CD4-positive, alpha-beta T cell treated with Interferon gamma for 1 hour (primary cell): Measurements from ENCODE around the gene EPHB6.

Experiments used
- DNase-seq: peaks from one replicate; pipeline ENCODE4 v3.0.0-alpha.2; 2020

Gene EPHB6, protein sequence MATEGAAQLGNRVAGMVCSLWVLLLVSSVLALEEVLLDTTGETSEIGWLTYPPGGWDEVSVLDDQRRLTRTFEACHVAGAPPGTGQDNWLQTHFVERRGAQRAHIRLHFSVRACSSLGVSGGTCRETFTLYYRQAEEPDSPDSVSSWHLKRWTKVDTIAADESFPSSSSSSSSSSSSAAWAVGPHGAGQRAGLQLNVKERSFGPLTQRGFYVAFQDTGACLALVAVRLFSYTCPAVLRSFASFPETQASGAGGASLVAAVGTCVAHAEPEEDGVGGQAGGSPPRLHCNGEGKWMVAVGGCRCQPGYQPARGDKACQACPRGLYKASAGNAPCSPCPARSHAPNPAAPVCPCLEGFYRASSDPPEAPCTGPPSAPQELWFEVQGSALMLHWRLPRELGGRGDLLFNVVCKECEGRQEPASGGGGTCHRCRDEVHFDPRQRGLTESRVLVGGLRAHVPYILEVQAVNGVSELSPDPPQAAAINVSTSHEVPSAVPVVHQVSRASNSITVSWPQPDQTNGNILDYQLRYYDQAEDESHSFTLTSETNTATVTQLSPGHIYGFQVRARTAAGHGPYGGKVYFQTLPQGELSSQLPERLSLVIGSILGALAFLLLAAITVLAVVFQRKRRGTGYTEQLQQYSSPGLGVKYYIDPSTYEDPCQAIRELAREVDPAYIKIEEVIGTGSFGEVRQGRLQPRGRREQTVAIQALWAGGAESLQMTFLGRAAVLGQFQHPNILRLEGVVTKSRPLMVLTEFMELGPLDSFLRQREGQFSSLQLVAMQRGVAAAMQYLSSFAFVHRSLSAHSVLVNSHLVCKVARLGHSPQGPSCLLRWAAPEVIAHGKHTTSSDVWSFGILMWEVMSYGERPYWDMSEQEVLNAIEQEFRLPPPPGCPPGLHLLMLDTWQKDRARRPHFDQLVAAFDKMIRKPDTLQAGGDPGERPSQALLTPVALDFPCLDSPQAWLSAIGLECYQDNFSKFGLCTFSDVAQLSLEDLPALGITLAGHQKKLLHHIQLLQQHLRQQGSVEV

DNA sequence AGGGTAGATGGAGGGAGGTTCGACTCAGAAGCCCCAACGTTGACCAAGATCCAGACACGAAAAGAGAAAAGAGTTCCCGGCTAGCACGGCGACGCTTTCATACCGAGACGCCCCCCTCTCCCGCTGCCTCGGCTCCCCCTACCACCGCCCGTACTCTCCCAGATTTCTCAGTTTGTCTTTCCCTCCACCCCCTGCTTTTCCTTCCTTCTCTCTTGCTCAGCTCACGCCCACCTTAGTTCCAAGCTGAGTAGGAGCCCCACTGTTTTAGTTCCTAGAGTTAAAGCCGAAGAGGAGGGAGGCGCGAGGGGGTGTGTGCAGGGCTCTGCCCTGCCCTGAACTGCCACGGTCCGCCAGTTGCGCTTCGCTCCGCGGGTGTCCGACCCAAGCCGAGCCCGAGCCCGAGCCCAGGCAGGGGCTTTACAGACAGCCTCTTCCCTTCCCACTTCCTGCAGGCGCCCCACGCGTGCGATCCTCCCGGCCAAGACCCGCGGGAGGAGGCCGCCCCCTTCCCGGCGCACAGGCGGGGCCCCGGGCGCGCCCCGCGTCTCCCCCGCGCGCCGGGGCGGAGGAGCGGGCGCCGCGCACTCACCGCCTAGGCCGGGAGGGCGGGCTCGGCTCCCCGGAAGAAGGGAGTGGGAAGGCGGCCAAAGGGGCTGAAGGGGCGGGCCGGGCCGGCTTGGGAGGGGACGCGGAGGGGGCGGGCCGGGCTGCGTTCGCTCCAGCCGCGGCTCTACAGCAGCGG, at the start of gene EPHB6:
Gene EPHB6 (plus strand): TSS at position 705 of the 742 bp plus-strand sequence. CDS start 8,152 bp downstream, outside the sequence.
- DNase-seq = peak; percentile 48

DNA sequence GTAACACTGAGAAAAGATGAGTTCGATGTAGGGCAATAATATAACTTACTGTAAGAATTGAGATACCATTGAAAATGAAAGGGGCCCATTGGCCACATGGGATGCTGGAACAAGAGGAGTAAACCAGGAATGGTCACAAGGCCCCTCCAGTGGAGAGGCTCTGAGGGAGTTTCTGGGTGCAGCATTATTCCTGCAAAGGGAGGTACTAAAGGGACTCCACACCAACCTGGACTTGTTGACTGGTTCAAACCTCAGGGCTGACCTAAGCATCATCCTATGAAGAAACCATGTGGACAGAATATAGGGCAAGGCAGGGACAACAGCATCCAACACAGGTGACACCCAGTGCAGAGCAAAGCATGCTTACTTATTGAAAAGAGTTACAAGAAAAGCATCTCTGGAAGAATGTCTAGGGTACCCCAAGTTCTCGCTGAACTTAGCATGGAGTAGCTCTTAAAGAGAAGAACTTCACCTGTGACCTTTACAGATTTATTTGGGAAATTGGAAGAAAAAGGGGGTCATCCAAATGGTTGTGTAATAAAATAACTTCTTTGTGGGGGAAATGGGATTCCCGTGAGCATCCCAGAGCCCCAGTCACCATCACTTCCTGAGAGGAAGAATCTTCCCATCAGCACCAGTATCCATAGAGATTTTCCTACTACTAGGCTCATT, 49.4 kb upstream of the EPHB6 start:
- DNase-seq = no peak

DNA sequence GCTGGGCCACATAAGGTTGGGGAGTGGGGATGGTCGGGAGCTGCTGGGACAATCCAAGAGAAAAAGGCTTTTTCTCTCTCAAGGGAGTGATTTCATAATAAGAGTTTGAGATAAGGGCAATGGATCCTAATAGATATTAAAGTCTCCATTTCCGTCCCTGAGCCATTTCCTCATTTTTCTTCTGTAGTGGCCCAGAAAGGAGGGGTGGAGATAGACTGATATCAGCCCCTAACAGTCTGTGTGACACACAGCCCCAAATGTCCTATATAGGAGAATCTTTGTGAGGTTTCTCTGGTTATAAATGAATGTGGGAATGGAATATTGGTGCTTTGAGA, 48.9 kb upstream of the EPHB6 start:
- no peak for DNase-seq

DNA sequence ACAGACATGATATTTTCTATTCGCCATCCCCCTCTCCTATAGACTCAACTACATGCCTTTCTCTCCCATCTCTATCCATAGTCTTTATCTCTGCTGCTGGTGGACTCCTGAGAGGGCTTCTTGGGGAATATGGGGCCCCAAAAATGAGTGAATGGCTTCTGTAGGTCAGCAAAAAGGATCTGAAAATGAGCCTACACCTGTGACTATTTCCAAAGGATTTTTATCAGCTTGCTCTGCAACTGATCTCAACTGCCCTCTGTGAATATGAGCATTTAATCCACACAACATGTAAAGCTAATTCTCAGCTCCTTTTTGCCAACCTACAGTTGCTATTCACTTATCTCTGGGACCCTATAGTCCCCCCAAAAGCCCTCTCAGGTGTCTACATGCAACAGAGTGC, 47.9 kb upstream of the EPHB6 start:
- no peak for DNase-seq

DNA sequence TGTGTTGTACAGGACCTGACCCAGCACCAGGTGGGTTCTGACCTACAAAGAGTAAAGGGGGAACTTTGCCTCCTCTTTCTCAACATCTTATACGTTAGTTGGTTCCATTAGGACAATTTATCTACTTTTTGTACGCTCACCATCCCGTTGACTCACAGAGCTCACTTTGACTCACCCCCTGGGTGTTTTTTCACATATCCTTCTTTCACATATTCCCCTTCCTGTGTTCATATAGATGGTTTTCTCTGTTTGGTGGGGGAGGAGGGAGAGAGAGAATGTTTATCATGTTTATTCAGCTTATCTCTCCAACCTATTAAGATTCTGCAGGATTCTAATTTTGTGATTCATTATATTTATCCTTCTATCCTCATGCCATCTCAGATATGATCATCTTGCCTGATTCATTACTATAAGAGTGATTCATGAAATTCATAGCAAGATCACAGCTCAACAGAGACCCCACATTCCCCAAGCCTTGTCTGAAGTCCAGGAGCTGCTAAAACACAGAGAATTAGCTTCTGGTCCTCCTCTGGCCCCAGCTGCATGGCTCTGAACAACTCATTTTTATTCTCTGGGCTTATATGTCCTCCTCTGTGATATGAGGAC, 46.9 kb upstream of the EPHB6 start:
- DNase-seq = peak; percentile 31

DNA sequence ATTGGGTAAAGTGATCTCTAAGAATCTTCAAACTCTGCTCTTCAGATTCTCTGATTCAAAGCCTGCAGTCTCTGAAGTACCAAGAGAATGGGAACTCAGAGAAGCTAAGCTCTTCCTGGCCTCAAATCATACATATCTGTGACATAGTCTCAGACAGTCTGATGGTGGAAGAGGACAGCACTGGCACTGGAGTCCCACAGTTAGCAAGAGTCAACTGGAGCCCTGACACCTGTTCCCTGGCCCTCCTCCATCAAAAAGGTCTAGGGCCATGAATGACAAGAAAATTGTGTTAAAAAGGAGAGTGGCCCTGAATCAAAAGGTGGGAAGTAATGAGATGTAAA, 46.4 kb upstream of the EPHB6 start:
- no peak for DNase-seq

DNA sequence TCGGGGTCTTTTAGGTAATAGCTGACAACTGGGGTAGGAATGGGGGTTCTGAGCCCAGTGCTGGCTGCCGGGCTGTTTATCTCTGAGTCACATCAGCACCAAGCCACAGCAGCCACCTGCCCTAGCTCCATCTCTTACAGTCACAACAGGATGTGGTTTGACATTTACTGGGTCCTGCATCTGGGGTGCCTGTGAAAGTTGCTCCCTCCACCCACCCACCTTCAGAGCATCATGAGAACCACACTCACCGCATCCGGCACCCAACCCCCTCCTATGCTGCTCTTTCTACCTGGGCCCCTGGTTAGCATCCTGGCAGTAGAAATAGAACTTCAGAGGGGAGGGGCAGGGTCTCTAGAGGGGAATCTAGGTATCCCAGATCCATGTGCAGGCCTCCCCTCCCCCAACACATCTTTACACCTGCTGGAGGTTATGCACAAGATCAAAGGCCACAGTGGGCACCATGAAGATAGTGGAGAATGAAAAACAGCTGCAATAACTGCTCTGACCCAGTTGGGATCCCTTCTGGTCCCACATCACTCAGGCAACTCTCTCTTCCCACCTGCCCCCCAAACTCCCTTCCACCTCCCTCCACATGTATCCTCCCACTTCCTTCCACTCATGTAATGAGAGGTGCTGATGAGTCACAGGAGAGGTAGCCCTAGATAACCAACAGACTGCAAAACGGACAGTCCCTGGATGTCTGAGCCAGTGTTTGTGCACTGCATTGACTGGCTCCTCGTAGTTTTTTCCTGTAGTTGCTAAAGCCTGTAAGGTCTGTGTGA, 45.9 kb upstream of the EPHB6 start:
- DNase-seq = peak; percentile 97

DNA sequence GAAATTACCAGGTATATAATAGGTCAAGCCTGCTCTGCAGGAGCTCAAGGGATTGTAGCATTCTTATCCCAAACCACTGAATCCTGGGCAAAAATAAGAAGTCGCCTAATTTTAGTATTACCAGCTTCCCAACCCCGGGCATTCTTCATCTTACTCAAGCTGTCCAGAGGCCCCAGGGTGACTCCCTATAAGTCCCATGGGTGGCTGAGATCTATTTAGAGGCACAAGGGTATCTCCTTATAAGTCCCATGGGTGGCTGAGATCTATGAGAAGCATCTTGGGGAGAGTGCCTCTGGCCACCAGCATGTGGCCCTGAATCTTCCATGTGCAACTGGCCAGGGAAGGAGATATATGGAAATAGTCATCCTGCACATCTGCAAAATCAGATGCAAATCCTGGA, 45.2 kb upstream of the EPHB6 start:
- DNase-seq = no peak

DNA sequence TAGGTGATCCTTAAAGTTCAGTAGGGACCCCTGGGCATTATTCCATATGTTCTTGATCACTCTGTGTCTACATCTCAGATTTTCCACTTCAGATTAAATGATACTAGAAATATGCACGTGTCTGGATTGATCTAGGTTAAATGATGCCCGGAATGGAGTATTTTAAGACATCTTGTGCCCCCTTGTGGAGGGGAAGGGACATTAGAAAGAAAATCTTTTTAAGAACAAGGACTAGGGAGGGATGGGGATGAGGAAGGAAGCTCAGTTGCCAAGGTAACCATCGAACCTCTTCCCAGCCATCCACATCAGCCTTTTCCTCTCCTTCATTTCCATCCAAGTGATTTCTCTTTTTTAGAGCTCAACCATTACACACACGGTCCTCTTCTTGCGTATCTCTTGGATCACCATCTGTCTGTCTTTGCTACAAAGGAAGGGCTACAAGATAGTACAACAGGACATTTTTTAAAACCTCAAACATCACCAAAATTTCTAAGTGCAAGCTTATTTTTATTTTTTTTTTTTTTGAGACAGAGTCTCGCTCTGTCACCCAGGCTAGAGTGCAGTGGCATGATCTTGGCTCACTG, 43.6 kb upstream of the EPHB6 start:
- DNase-seq = peak; percentile 31

DNA sequence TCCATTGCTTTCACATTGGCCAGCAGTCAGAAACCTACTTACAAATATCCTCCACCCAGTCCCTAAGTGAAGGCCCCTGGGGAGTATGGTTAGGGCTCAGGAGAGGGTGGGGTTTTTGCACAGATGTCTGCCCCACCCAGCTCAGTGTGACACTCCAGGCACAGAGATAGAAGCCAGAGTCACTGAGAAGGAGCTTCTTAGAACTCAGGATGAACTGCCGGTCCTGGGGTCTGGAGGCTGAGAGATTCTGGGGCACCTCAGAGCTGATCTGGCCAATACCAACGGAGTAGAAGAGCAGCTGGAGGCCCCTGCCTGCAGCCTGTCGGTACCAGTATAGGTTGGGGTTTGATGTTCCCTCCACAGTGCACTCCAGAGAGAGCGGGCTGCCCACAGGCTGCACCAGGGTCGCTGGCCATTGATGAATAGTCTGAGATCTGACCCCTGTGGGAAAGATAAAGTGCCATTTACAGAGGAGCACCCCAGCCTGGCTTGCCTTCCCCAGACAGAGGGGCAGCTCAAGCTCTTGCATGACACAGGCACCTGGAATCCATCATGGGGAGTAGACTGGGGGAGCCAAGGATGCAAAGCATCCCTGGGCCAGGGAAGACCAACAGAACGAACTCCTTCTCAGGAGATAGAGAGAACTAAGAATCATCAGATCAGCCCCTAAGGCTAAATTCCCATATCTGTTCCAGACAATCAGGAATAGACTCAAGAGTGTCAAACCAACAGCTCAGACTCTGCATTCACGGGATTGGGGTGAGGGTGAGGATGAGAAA, 42.2 kb upstream of the EPHB6 start:
- peak; percentile 28 for DNase-seq

DNA sequence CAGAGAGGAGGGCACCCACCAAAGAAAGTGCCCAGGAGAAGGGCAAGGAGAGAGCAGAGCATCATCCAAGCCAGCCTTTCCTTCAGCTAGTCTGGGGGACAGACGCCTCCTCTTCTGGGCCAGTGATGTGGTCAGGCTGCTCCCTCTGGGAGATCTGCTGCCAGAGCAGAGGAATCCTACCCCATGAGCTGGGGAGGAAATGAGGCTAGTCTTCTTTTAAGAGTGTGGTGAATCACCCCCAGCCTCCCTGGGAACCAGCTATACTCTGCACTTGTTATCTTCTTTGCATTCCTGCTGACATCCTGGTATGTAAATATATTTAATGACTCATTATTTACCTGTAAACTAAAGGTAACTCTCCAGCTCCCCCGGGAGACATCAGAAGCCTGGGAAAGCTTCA, 41.6 kb upstream of the EPHB6 start:
- no peak for DNase-seq

DNA sequence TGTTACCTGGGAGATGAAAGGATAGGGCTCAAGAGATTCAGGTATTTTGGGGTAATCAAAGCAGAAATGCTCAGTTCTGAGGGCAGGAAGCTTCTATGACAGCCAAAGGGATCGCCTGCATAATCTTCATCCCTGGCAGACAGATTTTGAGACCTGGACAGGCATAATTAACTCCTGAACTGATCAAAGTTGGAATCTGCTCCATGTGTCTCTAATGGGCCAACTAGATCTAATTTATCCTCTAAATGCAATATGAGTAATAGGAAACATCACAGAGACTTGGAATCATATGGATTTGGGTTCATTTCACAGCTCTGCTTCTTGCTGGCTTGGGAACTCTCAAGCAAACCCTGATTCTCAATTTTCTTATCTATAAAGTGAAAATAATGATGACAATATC, 41.2 kb upstream of the EPHB6 start:
- DNase-seq = no peak

DNA sequence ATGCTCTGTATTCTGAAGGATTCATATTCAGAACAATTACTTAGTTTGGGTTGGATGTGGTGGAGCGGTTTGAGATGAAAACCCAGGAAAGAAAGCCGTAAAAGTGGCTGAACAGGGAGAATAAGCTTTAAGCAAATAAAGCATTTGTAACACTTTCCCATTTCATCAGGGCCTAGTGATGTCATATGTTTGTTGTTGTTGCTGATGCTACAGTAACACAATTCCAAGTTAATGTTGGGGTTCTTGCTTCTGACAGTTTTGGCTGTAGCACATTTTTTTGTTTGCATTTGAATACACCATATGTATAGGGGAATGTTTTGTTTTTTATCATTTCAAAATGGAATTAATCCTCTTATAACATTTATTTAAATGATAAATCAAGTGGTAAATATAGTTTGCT, 40.4 kb upstream of the EPHB6 start:
- no peak for DNase-seq

DNA sequence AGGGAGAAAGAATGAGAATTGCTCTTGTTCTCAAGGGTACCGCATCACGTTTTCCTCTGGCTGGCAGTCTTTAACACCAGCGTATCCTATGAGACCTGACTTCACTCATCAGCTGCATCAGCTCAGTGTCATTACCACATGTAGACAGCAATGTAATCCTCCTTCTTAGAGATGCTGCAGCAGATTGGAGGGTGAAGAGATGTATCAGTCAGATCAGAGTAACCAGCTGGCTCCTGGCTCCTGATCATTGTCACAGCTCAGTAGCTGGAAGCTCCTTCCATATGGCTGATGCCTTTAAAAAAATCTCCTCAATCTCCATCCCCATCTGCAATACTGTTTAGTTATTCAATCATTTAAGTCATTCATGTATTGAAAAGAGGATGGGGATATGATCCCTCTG, 39.7 kb upstream of the EPHB6 start:
- DNase-seq = no peak

DNA sequence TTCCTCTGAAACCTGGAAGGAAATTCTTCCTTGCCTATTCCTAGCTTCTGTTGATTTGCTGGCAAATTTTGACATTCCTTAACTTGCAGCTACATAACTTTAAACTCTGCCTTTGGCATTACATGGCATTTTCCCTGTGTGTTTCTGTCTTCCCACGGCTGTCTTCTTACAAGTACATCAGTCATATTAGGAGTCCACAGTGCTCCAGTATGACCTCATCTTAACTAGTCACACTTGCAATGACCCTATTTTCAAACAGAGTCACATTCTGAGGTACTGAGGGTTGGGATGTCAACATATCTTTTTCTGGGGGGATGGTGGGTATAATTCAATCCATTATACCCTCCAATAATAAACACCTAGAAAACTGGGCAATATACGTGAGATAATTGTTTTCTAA, 37.4 kb upstream of the EPHB6 start:
- no peak for DNase-seq

DNA sequence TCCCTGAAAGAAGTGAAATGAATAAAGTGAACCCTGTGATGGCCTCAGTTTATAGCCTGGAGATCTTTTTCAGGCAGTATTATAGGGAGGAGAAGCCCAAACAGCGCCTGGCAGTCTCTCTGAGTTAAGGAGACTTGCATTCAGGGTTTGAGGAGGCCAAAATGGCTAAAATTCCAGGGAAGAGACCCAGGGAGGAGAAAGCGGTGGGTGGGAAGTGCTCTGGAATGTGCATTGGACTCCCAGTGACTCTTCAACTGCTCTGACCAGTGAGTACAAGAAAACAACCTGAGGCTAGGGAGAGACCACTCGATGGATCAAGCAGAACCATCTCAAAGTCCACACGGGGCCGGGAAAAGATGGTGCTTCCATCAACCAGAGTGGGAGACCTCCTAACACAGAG, 35.3 kb upstream of the EPHB6 start:
- no peak for DNase-seq

DNA sequence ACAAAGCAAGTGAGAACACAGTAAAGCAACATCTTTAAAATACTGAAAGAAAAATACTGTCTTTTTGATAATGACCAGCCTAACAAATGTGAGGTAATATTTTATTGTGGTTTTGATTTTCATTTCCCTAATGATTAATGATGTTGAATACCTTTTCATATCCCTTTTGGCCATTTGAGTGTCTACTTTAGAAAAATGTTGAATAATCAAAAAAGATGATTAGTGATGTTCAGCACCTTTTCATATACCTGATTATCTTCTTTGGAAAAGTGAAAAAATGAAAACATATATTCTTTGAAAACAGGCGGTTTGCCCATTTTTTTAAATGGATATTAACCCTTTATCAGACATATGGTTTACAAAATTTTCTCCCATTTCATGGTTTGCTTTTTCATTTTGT, 32.2 kb upstream of the EPHB6 start:
- no peak for DNase-seq

DNA sequence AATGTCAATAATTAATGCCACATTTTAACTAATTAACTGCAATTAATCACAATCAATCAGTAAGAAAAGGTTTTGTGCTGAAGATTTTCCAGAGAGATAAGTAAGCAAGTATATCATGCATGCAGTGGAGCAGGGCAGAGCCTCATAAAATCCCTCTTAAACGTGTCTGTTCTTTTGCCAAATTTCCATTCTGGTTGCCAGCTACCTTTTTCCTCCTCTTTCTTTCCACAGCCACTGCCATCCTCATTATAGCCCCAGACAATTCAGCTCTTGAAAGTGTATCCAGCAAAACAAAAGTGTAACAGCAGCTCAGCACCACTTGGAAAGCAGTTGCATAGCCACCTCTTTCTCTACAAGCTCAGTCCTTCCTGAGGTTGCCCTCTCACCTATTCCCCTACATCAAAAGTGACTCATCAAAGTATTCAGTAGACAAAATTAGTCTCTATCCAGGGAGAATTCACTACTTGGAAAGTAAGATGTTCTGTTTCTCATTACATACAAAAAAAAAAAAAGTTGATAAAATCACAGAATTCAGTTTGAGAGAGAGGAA, 26.9 kb upstream of the EPHB6 start:
- no peak for DNase-seq

DNA sequence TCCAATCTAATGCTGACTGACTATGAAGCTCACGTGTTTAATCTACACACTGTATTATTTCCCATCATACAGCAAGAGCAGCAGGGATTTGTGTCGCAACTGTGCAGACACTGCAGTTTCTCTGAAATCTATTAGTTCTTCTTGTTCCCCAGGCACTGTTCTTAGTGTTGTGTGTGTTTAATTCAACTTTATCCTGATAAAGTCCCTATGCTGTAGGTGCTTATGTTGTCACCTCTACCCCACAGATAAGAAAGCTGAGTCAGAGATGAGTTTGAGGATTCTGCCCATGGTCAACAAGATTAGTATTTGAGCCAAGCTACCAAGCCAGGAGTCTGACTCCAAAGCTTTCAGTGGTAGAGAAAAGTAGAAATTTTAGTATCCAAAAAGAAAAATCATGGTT, 22.5 kb upstream of the EPHB6 start:
- no peak for DNase-seq
